ENCODE results near the gene CRKL. TPM values are rescaled to one million over a fixed set of nuclear protein-coding genes. Genes with fewer than 3 reads are reported as not detected.
A peak's percentile ranks its signal among the peaks of the same experiment; 100 is the strongest.

CRKL gene
- total RNA-seq, 1 experiment from 2014 or later, result 35.4 TPM

GRCh38 chr22:20882855-20883254, 34.4 kb upstream of the CRKL start:
- no peaks in the 10 kb centered on the region for H3F3A ChIP-seq (ENCODE audit: low read length, unreplicated experiment)
- DNase-seq (no peak), ATAC-seq (no peak)
- no peaks in the 10 kb centered on the region for H3K79me2 ChIP-seq (ENCODE audit: low read length)
- no peak overlapping the region for H3K4me2 ChIP-seq (ENCODE audit: low read length)
- ChIA-PET CTCF (no interaction called here), POLR2A (ENCODE audit: unreplicated experiment) (no interaction called here)
- H3K27ac ChIP-seq (ENCODE audit: low read length), result no peak overlapping the region
- no peak overlapping the region for H3K4me3 ChIP-seq (ENCODE audit: low read length)
- H3K36me3 ChIP-seq (ENCODE audit: low read depth, low read length), result 0 out of 2 replicates have a peak, but pooled peaks cover 3% of the 10 kb centered on the region
- no peak for TF ChIP-seq EZH2phosphoT487 (IDR thresholded peaks at IDR 0.05; ENCODE audit: borderline replicate concordance, low read length)
- no peak for TF ChIP-seq CTCF (conservative IDR thresholded peaks at IDR 0.05; ENCODE audit: low read depth, low read length)
- TF ChIP-seq EZH2 (IDR thresholded peaks at IDR 0.05; ENCODE audit: low read length, unreplicated experiment), result no peak
- intact Hi-C loops (cut with micrococcal nuclease), result no loop called here
- H2AFZ ChIP-seq (ENCODE audit: low read length), result no peak overlapping the region
- H3K9ac ChIP-seq (ENCODE audit: low read length), result no peak overlapping the region
- BruUV-seq (replicated peaks), result no TSS peak
- no peaks in the 10 kb centered on the region for H3K9me3 ChIP-seq (ENCODE audit: low read length)
- H4K20me1 ChIP-seq (ENCODE audit: low read length), result no peaks in the 10 kb centered on the region
- no peaks in the 10 kb centered on the region for H3K9me2 ChIP-seq (replicated peaks; ENCODE audit: low read length)
- H3K4me1 ChIP-seq (ENCODE audit: insufficient read depth, low read length), result peaks cover 16% of the 10 kb centered on the region
- no peaks in the 10 kb centered on the region for H3K27me3 ChIP-seq (ENCODE audit: low read length)

- H3K79me2 ChIP-seq (ENCODE audit: low read length), result no peaks in the 10 kb centered on the region
- CTCF ChIA-PET, result no interaction called here
- no peaks in the 10 kb centered on the region for H4K20me1 ChIP-seq (ENCODE audit: low read length)
- no peak for TF ChIP-seq CTCF (conservative IDR thresholded peaks at IDR 0.05; ENCODE audit: low read depth, low read length)
- TF ChIP-seq EZH2phosphoT487 (IDR thresholded peaks at IDR 0.05; ENCODE audit: borderline replicate concordance, low read length), result no peak
- TF ChIP-seq EZH2 (IDR thresholded peaks at IDR 0.05; ENCODE audit: low read length, unreplicated experiment), result no peak
- intact Hi-C loops (cut with micrococcal nuclease), result loop anchor here (2.0 kb wide), 1 partner anchor 32 kb away; the partner anchor contains the start of gene CRKL
- DNase-seq (no peak), ATAC-seq (no peak)
- H3K4me2 ChIP-seq (ENCODE audit: low read length), result no peak overlapping the region
- H3K4me3 ChIP-seq (ENCODE audit: low read length), result no peak overlapping the region
- no peaks in the 10 kb centered on the region for H3F3A ChIP-seq (ENCODE audit: low read length, unreplicated experiment)
- H3K9me3 ChIP-seq (ENCODE audit: low read length), result no peaks in the 10 kb centered on the region
- H3K9ac ChIP-seq (ENCODE audit: low read length), result no peak overlapping the region
- peaks cover 16% of the 10 kb centered on the region for H3K4me1 ChIP-seq (ENCODE audit: insufficient read depth, low read length)
- H3K27me3 ChIP-seq (ENCODE audit: low read length), result no peaks in the 10 kb centered on the region
- no TSS peak for BruUV-seq (replicated peaks)
- no peak overlapping the region for H3K27ac ChIP-seq (ENCODE audit: low read length)
- POLR2A ChIA-PET (ENCODE audit: unreplicated experiment), result no interaction called here
- H3K9me2 ChIP-seq (replicated peaks; ENCODE audit: low read length), result no peaks in the 10 kb centered on the region
- H3K36me3 ChIP-seq (ENCODE audit: low read depth, low read length), result 0 out of 2 replicates have a peak, but pooled peaks cover 3% of the 10 kb centered on the region
- no peak overlapping the region for H2AFZ ChIP-seq (ENCODE audit: low read length)
Observed at GRCh38 chr22:20884454-20884853, 32.8 kb upstream of the CRKL start.

- intact Hi-C loops (cut with micrococcal nuclease), result loop anchor here (1.0 to 5.0 kb wide), 4 partner anchors 32 to 97 kb away; partner anchors contain the start of genes CRKL and LZTR1
- ATAC-seq, result peak; percentile 21
- Histone ChIP-seq H3F3A (ENCODE audit: low read length, unreplicated experiment) (no peaks in the 10 kb centered on the region), H3K27ac (ENCODE audit: low read length) (no peak overlapping the region), H3K9me2 (replicated peaks; ENCODE audit: low read length) (no peaks in the 10 kb centered on the region), H3K27me3 (ENCODE audit: low read length) (no peaks in the 10 kb centered on the region), H3K9me3 (ENCODE audit: low read length) (no peaks in the 10 kb centered on the region), H4K20me1 (ENCODE audit: low read length) (no peaks in the 10 kb centered on the region), H3K36me3 (ENCODE audit: low read depth, low read length) (0 out of 2 replicates have a peak, but pooled peaks cover 3% of the 10 kb centered on the region), H3K9ac (ENCODE audit: low read length) (no peak overlapping the region), H3K4me1 (ENCODE audit: insufficient read depth, low read length) (peaks cover 16% of the 10 kb centered on the region), H3K4me2 (ENCODE audit: low read length) (no peak overlapping the region), H3K79me2 (ENCODE audit: low read length) (no peaks in the 10 kb centered on the region), H2AFZ (ENCODE audit: low read length) (no peak overlapping the region), H3K4me3 (ENCODE audit: low read length) (no peak overlapping the region)
- no TSS peak for BruUV-seq (replicated peaks)
- POLR2A ChIA-PET (ENCODE audit: unreplicated experiment), result no interaction called here
- DNase-seq, result no peak
- CTCF ChIA-PET, result interaction anchor here (0.6 to 1.4 kb wide), 4 partner anchors 32 to 97 kb away, joined by 3 to 11 read pairs (median 6); partner anchors contain the start of genes CRKL and LZTR1
- TF ChIP-seq EZH2phosphoT487 (IDR thresholded peaks at IDR 0.05; ENCODE audit: borderline replicate concordance, low read length) (no peak), CTCF (conservative IDR thresholded peaks at IDR 0.05; ENCODE audit: low read depth, low read length) (no peak), EZH2 (IDR thresholded peaks at IDR 0.05; ENCODE audit: low read length, unreplicated experiment) (no peak)
Observed at GRCh38 chr22:20885017-20885556, 32.1 kb upstream of the CRKL start.
